ENCODE measurements around the gene CNTNAP5.

Gene CNTNAP5

DNA sequence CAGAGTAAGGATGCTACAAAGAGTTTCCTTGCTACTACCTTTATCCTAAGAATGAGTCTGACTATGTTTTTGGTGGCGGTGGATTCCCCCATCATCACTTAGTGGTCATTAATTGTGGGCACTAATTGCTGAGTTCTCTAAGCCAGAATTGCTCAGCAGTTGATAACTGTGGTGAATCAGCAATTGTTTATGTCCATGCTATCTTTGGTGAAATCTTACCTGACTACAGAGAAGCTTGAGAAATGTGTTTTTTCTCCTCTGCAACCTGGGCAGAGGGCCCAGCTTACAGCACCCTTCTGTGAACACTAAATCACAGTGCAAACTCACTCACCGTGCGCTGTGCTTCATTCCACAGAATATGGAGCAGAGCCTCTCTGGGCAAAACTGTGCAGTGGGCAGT, 683.6 kb downstream of the CNTNAP5 start:
- DNase-seq = no peak

DNA sequence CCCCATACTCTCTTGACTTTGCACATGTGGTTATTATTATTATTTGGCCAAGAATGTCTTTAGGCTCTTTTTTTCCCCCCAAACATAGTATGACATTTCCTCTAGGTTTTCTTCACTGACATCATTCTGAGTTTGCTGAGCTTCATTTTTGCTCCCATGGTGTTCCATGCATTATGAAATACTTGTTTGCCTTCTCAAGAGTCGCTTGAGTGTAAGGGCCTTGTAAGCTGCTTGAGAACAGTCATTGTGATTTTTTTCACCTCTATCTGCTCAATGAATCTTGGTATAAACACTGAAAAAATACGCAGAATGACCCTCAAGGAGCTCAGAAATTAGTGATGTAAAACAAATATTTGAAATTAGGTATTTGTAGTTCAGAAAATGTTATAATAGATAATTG, 688.9 kb downstream of the CNTNAP5 start:
- DNase-seq = no peak

DNA sequence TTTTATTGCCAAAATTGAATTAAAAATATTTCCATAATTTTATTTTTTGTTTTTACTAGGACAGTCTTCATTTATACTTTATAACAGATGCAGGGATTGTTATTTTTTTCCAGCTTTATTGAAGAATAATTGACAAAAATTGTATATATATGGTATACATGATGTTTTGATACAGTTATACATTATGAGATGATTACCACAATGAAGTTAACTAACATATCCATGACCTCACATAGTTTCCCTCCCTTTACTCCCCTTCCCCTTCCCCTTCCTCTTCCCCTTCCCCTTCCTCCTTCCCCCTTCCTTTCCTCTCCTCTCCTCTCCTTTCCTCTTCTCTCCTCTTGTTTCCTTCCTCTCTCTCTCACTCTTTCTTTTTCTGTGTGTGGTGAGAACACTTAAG, 700.1 kb downstream of the CNTNAP5 start:
- DNase-seq = no peak

DNA sequence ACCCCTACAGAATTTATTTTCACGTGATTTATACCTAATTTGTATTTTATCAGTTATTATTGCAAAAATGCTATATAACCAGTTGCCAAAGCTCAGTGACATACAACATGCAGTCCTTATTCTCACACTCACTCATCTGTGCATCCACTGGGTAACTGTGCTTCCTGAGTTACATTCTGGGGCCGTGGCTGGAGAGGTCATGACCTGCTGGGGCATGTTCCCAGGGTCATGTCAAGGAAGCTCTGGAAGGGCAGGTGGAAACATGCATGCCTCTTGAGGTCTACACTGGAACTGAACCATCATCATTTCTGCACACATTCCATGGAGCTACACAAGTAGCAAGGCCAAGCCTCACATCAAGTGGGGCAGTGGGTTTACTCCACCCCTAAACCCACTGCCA, 715.5 kb downstream of the CNTNAP5 start:
- DNase-seq = no peak

DNA sequence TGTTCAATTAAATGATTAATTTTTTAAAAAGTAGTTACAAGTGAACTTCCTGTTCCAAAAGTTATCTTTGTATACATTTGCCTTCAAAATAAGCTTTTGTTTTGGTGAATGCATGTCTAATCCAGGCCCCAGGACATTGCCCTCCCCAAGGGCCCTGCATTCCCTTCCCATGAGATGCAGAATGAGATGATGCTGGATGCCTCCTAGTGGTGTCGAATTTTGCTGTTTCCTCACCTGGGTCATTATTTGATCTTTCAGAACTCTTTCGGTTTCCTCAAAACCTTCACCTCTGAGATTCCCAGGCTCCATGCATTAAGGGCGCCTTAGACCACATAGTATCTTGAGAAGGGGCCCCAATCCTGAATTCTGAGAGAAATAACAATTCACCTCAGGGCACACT, 728.8 kb downstream of the CNTNAP5 start:
- no peak for DNase-seq

DNA sequence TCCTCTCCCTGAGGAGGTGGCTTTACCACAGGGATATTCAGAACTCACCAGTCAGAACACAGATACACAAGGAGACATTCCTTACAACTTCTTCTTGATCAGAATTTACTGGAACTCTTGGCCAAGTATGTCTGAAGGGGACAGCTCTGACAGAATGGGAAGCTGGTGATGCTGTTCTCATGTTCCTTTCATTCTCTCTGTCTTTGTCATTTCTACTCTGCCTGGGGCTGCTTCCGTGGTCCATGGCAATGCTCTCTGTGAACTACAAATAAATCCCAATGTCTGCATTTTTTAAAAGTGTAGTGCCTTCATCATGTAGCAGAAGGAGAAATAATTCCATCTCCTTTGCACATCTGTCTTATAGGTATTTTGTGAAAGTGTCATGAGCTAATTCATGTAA, 730.3 kb downstream of the CNTNAP5 start:
- DNase-seq = no peak

DNA sequence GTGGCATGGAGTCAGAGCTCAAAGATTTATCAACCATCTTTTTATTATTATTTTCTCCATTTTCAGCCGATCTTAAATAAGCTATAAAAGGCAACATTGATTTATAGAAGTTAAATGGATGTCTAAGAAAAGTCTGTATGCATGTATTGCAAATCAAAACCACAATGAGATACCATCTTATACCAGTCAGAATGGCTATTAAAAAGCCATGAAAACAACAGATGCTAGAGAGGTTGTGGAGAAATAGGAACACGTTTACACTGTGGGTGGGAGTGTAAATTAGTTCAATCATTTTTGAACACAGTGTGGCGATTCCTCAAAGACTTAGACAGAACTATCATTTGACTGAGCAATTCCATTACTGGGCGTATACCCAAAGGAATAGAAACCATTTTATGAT, 731.0 kb downstream of the CNTNAP5 start:
- DNase-seq = no peak

DNA sequence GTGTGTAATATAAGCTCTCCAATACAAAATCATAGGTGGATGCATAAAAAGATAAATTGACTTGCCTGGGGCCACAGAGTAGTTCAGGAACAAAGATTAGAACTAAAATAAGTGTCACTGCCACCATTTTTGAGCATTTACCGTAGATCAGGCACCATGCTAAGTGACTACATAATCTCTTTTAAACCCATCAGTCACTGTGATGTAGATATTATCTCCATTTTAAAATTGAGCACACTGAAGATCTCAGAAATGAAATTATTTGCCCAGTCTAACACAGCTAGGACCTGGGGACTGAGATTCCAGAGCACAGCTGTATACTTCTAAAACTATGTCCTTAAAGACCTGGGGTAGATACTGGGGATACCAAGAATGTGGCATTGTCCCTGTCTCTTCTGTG, 737.3 kb downstream of the CNTNAP5 start:
- no peak for DNase-seq

DNA sequence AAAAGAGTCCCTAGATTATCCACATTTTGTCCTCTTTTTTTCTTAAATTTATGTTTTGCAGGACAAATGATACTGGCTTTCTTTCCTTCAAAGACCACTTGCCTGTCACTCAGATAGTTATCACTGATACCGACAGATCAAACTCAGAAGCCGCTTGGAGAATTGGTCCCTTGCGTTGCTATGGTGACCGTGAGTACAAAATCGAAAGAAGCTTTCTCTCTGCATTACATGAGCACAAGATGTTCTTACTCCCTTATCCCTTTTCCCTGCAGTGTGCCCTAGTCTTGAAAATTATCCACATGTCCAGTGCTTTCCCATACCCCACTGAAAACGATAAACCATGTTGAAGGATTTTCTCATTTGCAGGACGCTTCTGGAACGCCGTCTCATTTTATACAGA, 738.5 kb downstream of the CNTNAP5 start:
- DNase-seq = no peak

DNA sequence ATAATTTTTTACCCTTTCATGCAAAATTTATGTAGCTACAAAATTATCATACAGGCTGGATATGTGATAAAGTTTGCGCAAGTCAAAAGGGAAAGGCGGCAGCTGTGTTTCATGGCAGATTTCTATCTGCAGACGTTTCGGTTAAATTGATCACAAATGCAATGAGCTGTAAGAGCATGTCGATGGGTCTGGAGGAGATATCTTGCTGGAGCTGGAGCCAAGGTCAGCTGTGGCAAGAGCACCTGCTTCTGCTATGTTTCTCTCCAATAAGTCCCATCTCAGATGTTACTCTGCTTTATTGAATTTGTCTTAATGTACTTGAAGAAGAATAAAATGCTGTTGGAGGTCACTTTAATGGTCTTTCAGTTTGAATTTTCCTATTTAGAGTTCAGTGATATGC, 749.7 kb downstream of the CNTNAP5 start:
- no peak for DNase-seq

DNA sequence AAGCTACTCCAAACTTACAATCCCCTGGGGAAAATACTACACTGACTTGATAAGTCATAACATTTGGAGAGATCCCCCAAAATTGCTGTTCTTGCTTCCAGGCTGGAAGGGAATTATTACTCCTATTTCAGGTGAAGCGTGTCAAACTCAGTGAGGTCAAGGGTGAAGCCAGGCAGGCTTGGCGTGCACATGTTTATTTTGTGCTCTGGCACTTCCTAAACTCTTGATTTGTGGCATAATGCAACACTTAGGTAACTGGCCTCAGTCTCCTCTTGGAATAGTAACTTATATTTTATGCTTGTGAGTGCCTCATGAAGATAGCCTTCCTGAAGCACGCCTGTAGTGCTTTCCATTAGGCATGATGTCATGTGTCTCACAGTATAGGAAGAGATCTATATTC, 751.2 kb downstream of the CNTNAP5 start:
- DNase-seq = no peak

DNA sequence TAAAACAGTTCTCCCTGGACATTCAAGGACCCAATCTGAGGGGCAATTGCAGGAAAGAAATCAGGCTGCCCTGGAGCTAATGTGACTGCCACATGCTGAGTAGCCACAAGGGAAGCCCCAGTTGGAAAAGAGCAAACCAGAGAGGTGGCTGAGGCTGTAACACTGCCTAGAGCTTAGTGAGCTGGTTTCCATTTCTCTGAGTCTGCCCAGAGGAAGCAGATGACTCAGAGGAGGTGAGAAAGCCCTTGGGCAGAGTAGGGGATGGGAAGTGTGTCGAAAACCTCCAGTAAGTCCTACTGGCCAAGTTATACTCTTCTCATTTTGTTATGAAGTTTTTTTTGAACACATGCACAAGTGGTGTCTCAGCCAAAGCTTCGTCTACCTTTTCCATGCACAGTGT, 753.0 kb downstream of the CNTNAP5 start:
- DNase-seq = no peak

DNA sequence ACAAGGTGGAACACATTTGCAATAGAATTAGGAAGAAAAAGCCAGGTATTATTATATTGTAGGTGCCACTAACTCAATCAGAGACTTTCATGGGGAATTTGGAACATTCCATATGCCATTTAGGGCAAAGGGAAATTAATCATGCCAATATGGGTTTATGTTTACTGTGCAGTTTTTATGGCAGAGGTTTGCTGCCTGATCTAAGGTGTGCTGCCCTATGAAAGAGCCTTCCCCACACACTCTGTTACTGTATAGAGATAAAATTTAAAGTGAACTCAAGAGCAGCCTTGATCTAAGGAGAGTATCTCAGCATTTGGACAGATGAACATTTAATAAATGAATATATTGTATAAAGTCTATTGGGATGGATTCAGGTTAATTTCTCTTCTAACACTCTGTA, 771.6 kb downstream of the CNTNAP5 start:
- DNase-seq = no peak

DNA sequence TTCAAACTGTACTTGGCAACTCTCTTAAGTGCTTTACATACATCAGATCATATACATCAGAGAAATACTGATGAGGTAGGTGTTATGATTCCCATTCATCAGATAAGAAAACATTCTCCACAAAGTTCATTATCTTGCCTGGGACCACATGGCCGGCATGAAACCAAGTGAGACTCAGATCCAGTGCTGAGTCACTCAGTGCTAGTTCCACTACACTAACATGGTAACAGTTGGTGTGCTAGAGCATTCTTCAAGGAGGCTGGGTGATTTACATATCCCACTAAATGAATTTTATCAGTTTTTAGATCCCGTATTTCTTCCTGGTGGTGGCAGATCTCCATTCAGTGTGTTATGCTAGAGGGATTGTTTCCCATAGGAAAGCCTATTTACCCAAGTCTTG, 772.0 kb downstream of the CNTNAP5 start:
- no peak for DNase-seq

DNA sequence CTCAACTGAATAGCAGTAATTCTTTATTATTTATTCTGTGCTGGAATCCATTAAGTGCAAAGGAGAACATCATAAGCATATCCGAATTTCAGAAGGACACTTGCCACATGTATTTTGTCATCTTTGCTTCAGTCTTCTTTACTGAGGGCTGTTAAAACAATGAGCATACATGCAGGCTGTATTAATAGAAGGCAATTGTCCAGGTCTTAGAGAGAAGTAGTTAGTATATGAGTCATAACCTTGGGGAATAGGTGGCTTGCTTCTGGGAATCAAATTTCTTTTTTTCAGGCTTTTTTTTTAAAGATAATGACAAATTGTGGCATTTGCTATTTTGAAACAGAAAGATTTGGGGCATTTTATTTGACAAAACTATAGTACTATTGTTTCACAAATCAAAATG, 773.5 kb downstream of the CNTNAP5 start:
- no peak for DNase-seq

DNA sequence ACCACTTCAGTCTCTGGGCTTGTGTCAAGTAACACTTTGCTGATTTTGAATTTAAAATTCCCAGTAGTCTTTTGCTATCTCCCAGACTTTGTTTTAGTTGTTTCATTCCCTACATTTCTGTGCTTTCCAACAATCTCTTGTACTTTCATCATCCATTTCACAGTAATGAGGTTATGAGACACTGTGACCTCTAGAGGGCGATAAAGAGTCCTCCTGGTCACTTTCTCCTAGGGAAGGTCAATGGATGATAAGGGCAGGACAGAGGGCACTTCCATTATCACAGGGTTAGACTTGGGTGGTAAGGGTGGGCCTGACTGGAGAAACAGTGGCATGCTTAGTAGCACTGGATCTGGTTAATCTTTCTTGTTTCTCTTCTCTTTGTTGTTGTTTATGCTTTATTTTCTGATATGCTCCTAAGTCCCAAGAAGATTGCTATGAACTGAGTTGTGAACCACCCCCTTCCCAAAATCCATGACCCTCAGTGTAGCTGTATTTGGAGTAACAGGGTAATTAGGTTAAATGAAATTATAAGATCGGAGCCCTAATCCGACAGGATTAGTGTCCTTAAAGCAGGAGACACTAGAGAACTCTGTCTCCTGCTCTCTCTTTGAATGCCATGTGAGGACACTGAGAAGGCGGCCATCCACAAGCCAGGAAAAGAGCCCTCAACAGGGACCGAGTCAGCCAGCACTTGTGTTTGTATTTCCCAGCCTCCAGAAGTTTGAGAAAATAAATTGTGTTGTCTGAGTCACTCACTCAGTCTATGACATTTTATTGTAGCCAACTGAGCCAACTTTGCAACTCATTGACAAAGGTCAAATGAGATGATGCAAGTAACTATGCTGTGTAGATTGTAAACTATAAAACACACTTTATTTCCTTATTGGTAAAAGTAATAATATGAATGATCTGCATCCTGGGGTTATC, 779.2 kb downstream of the CNTNAP5 start:
- no peak for DNase-seq

DNA sequence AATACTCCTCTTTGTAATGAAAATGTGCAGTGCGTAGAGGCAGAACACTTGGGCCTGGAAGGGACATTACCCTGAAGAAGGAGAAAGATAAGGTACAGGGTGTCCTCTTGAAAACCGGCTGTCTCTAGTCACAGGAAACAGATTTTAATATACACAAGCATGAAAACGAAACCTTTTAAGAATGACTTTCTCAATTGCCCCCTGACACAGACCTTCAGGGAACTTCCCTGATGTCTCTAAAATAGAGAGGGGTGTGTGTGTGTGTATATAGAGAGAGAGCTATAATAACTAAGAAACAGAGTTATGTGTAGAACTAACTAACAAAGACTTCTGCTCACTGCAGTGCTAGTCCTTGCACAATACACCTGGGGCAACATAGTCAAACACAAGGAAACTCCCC, 780.0 kb downstream of the CNTNAP5 start:
- DNase-seq = no peak

DNA sequence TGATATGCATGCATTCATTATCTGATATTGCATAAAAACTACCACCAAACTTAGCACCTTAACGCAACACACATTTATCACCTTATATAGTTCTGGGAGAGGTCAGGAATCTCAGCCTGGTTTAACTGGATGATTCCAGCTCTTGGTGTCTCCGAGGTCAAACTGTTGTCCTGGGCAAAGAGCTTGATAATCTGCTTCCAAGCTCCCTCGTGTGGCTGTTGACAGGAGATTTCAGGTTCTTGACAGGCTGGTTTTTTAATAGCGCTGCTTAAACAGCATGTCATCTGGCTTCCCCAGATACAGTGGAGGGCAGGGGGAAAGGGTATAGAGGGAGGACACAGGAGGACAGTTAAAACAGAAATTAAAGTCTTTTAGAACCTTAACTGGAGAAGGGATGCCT, 785.0 kb downstream of the CNTNAP5 start:
- no peak for DNase-seq

DNA sequence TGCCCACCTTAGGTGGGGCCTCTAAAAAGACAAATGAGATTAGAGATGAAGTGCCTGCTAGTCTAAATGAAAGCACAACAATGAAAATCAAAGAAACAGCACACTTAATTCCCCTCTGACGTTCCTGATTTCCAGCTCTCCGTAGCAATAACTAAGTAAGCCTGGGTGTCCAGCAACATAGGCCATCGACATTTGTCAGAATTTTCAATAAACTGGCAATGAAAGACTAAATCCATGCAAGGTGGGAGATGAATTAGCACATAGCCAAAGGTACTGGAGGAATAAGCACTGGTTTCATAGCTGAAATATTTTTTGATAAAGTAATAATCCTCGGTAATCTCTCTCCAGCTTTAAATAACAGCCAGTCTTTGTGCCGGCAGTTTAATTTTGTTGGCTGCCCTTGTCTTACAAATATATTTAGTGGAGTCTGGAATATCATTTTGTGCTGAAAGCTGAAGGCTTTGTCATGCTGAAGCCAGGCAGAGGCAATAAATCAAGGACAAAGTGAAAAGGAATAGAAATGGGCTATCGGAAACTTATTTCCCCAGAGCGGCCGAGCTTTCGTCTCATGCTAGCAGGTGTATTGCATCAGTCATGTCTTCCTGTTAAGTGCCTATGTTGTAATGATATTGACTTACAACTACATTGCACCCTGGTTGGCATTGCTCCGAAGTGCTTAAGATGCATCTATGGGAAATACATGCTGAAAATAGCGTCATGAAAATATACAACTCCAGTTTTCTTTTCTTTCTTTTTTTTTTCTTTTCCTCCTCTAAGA, 790.1 kb downstream of the CNTNAP5 start:
- DNase-seq = no peak

DNA sequence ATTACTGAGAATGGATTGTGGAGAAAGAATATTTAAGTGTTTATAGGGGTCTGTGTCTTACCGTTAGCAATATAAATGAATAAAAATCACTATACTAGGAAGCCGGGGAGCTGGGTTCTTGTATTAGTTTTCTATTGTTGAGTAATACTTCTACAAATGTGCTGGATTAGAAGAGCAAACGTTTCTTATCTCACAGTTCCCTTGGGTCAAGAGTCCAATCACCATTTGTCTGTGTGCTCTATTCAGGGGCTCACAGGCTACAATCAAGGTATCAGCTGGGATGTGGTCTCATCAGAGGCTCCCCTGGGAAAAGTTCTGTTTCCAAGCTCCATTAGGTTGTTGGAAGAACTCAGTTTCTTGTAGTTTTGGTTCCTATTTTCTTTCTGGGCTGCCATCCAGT, 790.9 kb downstream of the CNTNAP5 start:
- no peak for DNase-seq

DNA sequence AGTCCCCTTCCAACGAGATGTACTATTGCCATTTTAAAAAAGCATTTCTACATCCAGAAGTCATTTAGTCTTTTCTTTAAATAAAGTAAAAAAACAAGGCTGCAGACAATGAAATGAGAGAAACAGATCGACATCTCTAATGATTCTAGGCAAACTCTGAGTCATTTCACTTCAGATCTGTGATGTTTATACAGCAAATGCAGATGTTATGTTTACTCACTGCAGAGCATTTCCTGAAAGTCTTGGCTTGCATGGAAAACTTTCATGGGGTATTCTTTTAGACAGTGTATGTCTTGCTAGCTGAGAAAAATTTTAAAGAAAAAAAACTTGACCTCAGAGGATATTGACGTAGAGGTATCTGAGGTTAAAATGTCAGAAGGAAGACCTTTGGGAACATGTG, 797.4 kb downstream of the CNTNAP5 start:
- no peak for DNase-seq

DNA sequence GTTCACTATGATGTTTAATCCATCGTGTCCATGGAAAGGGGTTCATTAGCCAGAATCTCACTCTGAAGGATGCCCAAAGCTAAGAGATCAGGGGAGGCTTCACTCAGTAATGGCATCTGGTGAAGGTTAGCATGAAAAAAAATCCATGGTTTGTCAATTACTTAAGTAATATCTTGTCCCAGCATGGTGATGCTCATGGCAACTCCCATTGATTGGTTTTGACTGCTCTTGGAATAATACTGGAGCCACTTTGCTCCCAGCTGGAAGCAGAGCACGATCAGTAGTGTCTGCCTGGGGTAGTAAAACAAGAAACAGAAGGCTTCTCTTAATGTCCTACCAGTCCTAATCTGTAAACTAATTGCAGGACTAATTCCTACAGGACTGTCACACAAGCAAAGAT, 799.4 kb downstream of the CNTNAP5 start:
- no peak for DNase-seq

DNA sequence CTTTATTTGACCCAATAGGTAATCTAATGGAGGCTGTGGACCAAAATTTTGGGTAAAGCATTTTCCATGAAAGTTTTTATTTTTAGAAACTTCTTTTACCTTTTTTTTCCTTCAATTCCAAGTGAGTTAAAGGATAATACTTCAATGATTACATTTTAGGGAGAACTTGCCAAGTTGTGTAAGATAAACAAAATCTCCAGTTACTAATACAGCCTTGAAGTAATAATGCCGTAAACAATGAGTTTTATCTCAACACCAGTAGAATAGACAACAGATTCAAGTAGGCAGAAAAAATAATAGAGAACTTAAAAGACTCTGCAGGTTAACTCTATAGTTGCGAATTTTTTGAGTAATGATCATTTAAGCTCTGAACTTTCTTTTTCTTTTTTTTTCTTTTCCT, 807.4 kb downstream of the CNTNAP5 start:
- no peak for DNase-seq

DNA sequence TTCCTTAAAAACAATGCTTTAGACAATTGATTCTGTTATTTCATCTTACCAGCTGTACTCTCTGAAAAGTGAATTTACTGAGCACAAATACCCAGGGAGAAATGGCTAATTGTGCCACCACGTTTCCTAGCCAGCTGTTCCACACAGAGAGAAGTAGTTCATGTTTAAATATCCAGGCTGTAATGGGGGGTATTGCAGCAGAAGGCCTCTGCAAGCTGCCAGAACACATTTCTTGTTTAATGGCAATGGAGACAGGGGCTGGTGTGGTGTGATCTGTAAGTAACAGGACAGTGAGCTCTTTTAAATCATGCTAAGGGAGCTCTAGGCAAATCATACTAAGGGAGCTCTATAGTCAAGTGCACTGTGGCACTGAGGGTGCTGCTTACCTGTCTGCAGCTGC, 809.2 kb downstream of the CNTNAP5 start:
- DNase-seq = no peak
